ENCODE measurements around the gene PTPRD.

Gene PTPRD

GRCh38 chr9:10050016-10050415 is 562.8 kb downstream of the PTPRD start:
- TF ChIP-seq CTCF (IDR thresholded peaks at IDR 0.05; ENCODE audit: low read depth, low read length, missing control alignments) = no peak
- in situ Hi-C loops (cut with HindIII; ENCODE audit: low sequenced_read_pairs) = no loop called here
- H3K4me3 ChIP-seq (ENCODE audit: low read depth, low read length) = no peak overlapping the region
- DNase-seq (ENCODE audit: low read depth) = no peak

GRCh38 chr9:10048994-10049393 is 563.8 kb downstream of the PTPRD start:
- TF ChIP-seq CTCF (IDR thresholded peaks at IDR 0.05; ENCODE audit: low read depth, low read length, missing control alignments) = no peak
- no peak overlapping the region for H3K4me3 ChIP-seq (ENCODE audit: low read depth, low read length)
- no peak for DNase-seq (ENCODE audit: low read depth)
- in situ Hi-C loops (cut with HindIII; ENCODE audit: low sequenced_read_pairs) = no loop called here

- H3K4me3 ChIP-seq (ENCODE audit: low read depth, low read length) = no peak overlapping the region
- peak; percentile 5 for DNase-seq (ENCODE audit: low read depth)
- peak; percentile 42 for TF ChIP-seq CTCF (IDR thresholded peaks at IDR 0.05; ENCODE audit: low read depth, low read length, missing control alignments)
- in situ Hi-C loops (cut with HindIII; ENCODE audit: low sequenced_read_pairs) = no loop called here
Measured at GRCh38 chr9:10045598-10045997, 567.2 kb downstream of the PTPRD start.

GRCh38 chr9:10041726-10042229 is 571.0 kb downstream of the PTPRD start:
- in situ Hi-C loops (cut with HindIII; ENCODE audit: low sequenced_read_pairs) = no loop called here
- no peak overlapping the region for H3K4me3 ChIP-seq (ENCODE audit: low read depth, low read length)
- TF ChIP-seq CTCF (IDR thresholded peaks at IDR 0.05; ENCODE audit: low read depth, low read length, missing control alignments) = no peak
- no peak for DNase-seq (ENCODE audit: low read depth)

- no peak overlapping the region for H3K4me3 ChIP-seq (ENCODE audit: low read depth, low read length)
- DNase-seq (ENCODE audit: low read depth) = no peak
- no peak for TF ChIP-seq CTCF (IDR thresholded peaks at IDR 0.05; ENCODE audit: low read depth, low read length, missing control alignments)
- in situ Hi-C loops (cut with HindIII; ENCODE audit: low sequenced_read_pairs) = no loop called here
Measured at GRCh38 chr9:10036095-10036494, 576.7 kb downstream of the PTPRD start.

GRCh38 chr9:10032166-10032565 is 580.6 kb downstream of the PTPRD start:
- no peak for TF ChIP-seq CTCF (IDR thresholded peaks at IDR 0.05; ENCODE audit: low read depth, low read length, missing control alignments)
- in situ Hi-C loops (cut with HindIII; ENCODE audit: low sequenced_read_pairs) = no loop called here
- H3K4me3 ChIP-seq (ENCODE audit: low read depth, low read length) = no peak overlapping the region
- no peak for DNase-seq (ENCODE audit: low read depth)
